Chondrocyte (in vitro differentiated cells): ENCODE measurements around the gene CASP7. TPM values are rescaled to one million over a fixed set of nuclear protein-coding genes. Genes with fewer than 3 reads are reported as not detected.

Source experiments
- DNase-seq: peaks from one replicate; pipeline ENCODE4 v3.0.0; 2021; ENCODE audit warnings: mixed read lengths, low spot score
- H3K27ac Mint-ChIP-seq: one replicate; pipeline ENCODE4 v1.8.0; 2021; ENCODE audit warnings: mild to moderate bottlenecking, moderate library complexity, mixed read lengths; ENCODE audit not compliant: unreplicated experiment
- H3K27me3 Mint-ChIP-seq: 2 replicates; pipeline ENCODE4 v1.8.0; 2021; ENCODE audit warnings: low read depth, mixed read lengths
- H3K36me3 Mint-ChIP-seq: 2 replicates; pipeline ENCODE4 v1.8.0; 2021; ENCODE audit warnings: low read depth, mixed read lengths
- H3K4me1 Mint-ChIP-seq: 2 replicates; pipeline ENCODE4 v1.8.0; 2021; ENCODE audit warnings: low read depth, mild to moderate bottlenecking, mixed read lengths
- H3K4me3 Mint-ChIP-seq: one replicate; pipeline ENCODE4 v1.8.0; 2021; ENCODE audit warnings: mild to moderate bottlenecking, moderate library complexity, mixed read lengths; ENCODE audit not compliant: unreplicated experiment
- H3K9me3 Mint-ChIP-seq: 2 replicates; pipeline ENCODE4 v1.8.0; 2021; ENCODE audit warnings: low read depth, mixed read lengths
- total RNA-seq: library from RNA; stranded (reverse); gene quantifications from 3 replicates; pipeline ENCODE4 v1.2.1, GENCODE V29; 2021
- TF ChIP-seq, protein P1 (sequence below): fragments of 200-600 bp; sonication (generic); IDR thresholded peaks from 2 replicates; pipeline ENCODE4 v1.5.0; 2021; ENCODE audit warnings: antibody characterized with exemption, mild to moderate bottlenecking, moderate library complexity

CASP7 gene
- total RNA-seq, 1 donor from 2014 or later = 24.0 TPM

- DNase-seq = no peak
- no peak overlapping the region for H3K27ac Mint-ChIP-seq
Measured at GRCh38 chr10:113705344-113705652, 25.6 kb downstream of the CASP7 start.

DNA sequence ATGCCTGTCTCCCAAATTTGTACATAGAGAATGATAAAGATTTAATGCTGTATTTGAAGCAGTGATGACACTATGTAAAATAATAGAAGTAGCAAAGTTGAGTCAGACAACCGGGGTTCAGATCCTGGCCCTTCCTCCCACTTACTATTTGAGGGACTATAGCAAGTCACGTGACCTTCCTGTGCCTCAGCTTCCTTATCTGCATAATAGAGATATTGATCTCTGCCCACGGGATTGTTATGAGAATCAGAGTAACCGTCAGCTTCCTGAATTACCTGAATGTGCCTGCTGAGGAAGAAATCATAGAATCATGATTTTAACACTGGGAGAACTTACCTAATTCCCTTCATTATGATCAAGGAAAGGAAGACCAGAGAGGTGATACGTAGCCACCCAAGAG is 26.9 kb downstream of the CASP7 start:
- no peaks in the 10 kb centered on the region for H3K27me3 Mint-ChIP-seq
- no peak for DNase-seq
- H3K27ac Mint-ChIP-seq = no peak overlapping the region
- H3K4me3 Mint-ChIP-seq = no peak overlapping the region
- H3K36me3 Mint-ChIP-seq = no peaks in the 10 kb centered on the region
- TF ChIP-seq, protein P1, sequence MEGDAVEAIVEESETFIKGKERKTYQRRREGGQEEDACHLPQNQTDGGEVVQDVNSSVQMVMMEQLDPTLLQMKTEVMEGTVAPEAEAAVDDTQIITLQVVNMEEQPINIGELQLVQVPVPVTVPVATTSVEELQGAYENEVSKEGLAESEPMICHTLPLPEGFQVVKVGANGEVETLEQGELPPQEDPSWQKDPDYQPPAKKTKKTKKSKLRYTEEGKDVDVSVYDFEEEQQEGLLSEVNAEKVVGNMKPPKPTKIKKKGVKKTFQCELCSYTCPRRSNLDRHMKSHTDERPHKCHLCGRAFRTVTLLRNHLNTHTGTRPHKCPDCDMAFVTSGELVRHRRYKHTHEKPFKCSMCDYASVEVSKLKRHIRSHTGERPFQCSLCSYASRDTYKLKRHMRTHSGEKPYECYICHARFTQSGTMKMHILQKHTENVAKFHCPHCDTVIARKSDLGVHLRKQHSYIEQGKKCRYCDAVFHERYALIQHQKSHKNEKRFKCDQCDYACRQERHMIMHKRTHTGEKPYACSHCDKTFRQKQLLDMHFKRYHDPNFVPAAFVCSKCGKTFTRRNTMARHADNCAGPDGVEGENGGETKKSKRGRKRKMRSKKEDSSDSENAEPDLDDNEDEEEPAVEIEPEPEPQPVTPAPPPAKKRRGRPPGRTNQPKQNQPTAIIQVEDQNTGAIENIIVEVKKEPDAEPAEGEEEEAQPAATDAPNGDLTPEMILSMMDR = no peak
- H3K4me1 Mint-ChIP-seq = peaks cover 56% of the 10 kb centered on the region
- H3K9me3 Mint-ChIP-seq = no peaks in the 10 kb centered on the region

More at GRCh38 chr10:113705344-113705652, 25.6 kb downstream of the CASP7 start:
- TF ChIP-seq, protein P1 = no peak
- Mint-ChIP-seq H3K9me3 (no peaks in the 10 kb centered on the region), H3K4me3 (no peak overlapping the region), H3K36me3 (peaks cover 5% of the 10 kb centered on the region), H3K27me3 (no peaks in the 10 kb centered on the region), H3K4me1 (peaks cover 50% of the 10 kb centered on the region)

GRCh38 chr10:113708640-113709039 is 28.9 kb downstream of the CASP7 start:
- Mint-ChIP-seq H3K4me3 (peak overlapping the region; percentile 58), H3K27me3 (no peaks in the 10 kb centered on the region), H3K27ac (peak overlapping the region; percentile 96), H3K36me3 (no peaks in the 10 kb centered on the region), H3K4me1 (peaks cover 56% of the 10 kb centered on the region), H3K9me3 (no peaks in the 10 kb centered on the region)
- TF ChIP-seq, protein P1 = no peak
- DNase-seq = no peak

DNA sequence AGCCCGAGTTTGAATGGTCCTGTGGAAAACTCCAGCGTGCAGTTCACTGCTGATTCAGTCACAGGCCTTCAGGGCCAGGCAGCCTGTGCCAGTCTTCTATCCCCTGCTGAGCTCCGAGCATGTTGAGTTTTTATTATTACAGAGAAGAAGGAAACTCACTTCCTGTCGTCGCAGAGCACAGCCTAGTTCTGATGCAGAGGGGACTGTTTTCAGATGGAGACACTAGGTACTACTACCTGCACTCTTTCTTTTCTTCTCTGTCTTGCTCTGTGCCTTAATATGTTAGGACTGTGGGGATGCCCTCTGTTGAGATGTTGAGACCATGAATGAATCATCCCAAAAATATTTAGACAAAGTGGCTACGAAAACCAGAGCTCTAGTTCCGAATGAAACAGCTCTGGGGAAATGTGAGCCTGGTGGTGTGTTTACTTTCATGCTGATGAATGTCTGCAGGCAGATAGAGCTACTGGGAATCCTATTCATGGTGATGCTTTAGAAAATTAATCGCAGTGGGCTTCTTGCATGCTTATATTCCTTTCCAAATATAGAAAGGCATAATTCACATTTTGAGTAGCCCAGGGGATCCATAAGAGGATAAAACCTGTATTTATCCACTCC is 29.6 kb downstream of the CASP7 start:
- H3K4me3 Mint-ChIP-seq = peak overlapping the region; percentile 58
- no peaks in the 10 kb centered on the region for H3K36me3 Mint-ChIP-seq
- H3K27me3 Mint-ChIP-seq = no peaks in the 10 kb centered on the region
- DNase-seq = no peak
- H3K27ac Mint-ChIP-seq = peak overlapping the region; percentile 96
- H3K4me1 Mint-ChIP-seq = peaks cover 56% of the 10 kb centered on the region
- H3K9me3 Mint-ChIP-seq = no peaks in the 10 kb centered on the region
- TF ChIP-seq, protein P1 = peak; percentile 10

DNA sequence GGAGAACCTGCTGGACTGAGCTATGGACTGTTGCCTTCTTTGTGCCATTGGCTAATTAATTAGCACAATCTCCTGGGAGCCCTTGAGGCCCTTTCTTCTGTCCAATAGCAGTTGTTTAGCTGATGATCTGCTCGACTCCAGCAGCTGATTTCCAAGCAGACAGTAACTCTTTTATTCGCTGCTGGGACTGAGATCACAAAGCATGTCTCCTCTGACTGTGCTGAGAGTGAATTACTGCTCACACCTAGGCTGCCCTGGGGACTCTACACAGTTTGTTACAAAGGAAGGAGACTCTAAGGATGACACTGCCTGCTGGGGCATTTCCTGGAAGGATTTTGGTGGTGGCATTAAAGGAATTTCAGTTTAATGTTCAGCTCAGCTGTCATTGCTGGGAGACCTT is 31.4 kb downstream of the CASP7 start:
- no peak overlapping the region for H3K27ac Mint-ChIP-seq
- no peak for DNase-seq
- H3K4me1 Mint-ChIP-seq = peaks cover 44% of the 10 kb centered on the region
- H3K9me3 Mint-ChIP-seq = no peaks in the 10 kb centered on the region
- H3K27me3 Mint-ChIP-seq = no peaks in the 10 kb centered on the region
- TF ChIP-seq, protein P1 = no peak
- H3K4me3 Mint-ChIP-seq = no peak overlapping the region
- H3K36me3 Mint-ChIP-seq = peaks cover 3% of the 10 kb centered on the region
